ENCODE results near the gene PPP4R2.

- TF ChIP-seq ELK1 (IDR thresholded peaks at IDR 0.05; ENCODE audit: borderline replicate concordance, low read depth, low read length) (no peak), CTCF (conservative IDR thresholded peaks at IDR 0.05; ENCODE audit: low read depth, low read length) (no peak), RCOR1 (IDR thresholded peaks at IDR 0.05; ENCODE audit: insufficient replicate concordance, low read length) (no peak), SMC3 (IDR thresholded peaks at IDR 0.05; ENCODE audit: low read depth, low read length) (no peak), MXI1 (IDR thresholded peaks at IDR 0.05; ENCODE audit: borderline replicate concordance, low read depth, low read length) (no peak), NFE2L2 (IDR thresholded peaks at IDR 0.05; ENCODE audit: low read depth, low read length) (no peak), RFX5 (IDR thresholded peaks at IDR 0.05; ENCODE audit: low read depth, low read length) (no peak), POLR2A (IDR thresholded peaks at IDR 0.05; ENCODE audit: low read depth, low read length) (no peak), CHD1 (IDR thresholded peaks at IDR 0.05; ENCODE audit: low read depth, low read length) (no peak), USF2 (IDR thresholded peaks at IDR 0.05; ENCODE audit: low read depth, low read length) (no peak), MAFK (IDR thresholded peaks at IDR 0.05; ENCODE audit: low read depth, low read length) (no peak), CEBPB (IDR thresholded peaks at IDR 0.05; ENCODE audit: low read depth, low read length) (no peak), MAZ (IDR thresholded peaks at IDR 0.05; ENCODE audit: borderline replicate concordance, low read depth, low read length) (no peak), FOS (IDR thresholded peaks at IDR 0.05; ENCODE audit: low read depth, low read length) (no peak)
These were observed 97.5 kb downstream of the PPP4R2 start for GRCh38 chr3:73094129-73094528.
